T-helper 2 cell treated with Interferon-gamma antibody and Interleukin-4, amounts not matched to agents 5 μg/mL and 100 μg/mL, for 36 hours (primary cell): ENCODE measurements around the gene FRRS1L.

Experiments
- DNase-seq: peaks from one replicate; pipeline ENCODE4 v3.0.0; 2021; ENCODE audit warnings: low spot score
- H3K27ac Mint-ChIP-seq: one replicate; pipeline ENCODE4 v1.8.0; 2021; ENCODE audit warnings: mild to moderate bottlenecking, mixed read lengths
- H3K27me3 Mint-ChIP-seq: one replicate; pipeline ENCODE4 v1.8.0; 2021; ENCODE audit warnings: low read depth, mixed read lengths
- H3K36me3 Mint-ChIP-seq: one replicate; pipeline ENCODE4 v1.8.0; 2021; ENCODE audit warnings: low read depth, mixed read lengths
- H3K4me1 Mint-ChIP-seq: one replicate; pipeline ENCODE4 v1.8.0; 2021; ENCODE audit warnings: low read depth, mixed read lengths
- H3K4me3 Mint-ChIP-seq: one replicate; pipeline ENCODE4 v1.8.0; 2022; ENCODE audit warnings: mild to moderate bottlenecking, moderate library complexity, mixed read lengths
- H3K9me3 Mint-ChIP-seq: one replicate; pipeline ENCODE4 v1.8.0; 2021; ENCODE audit warnings: mixed read lengths

The FRRS1L gene

DNA sequence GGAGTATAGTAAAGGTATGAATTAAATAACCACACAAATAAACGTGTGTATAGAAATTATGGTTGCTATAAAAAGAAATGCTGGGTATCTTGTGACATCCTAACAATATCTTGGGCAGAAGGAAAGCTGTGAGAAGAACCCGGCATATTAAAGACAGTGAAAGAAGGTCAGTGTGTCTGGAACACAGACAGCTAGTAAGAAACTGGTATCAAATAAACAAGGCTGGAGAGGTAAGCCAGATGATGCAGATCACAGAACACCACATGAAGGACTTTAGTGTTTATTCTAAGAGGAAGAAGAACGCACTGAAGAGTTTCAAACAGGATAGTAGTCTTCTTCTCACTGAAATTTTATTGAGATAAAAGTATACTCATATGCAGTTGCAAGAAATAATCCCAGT, 71.7 kb downstream of the FRRS1L start:
- Mint-ChIP-seq H3K27me3 (no peaks in the 10 kb centered on the region), H3K27ac (no peak overlapping the region), H3K9me3 (no peaks in the 10 kb centered on the region), H3K4me3 (no peak overlapping the region), H3K36me3 (peaks cover 71% of the 10 kb centered on the region), H3K4me1 (peaks cover 53% of the 10 kb centered on the region)
- no peak for DNase-seq

DNA sequence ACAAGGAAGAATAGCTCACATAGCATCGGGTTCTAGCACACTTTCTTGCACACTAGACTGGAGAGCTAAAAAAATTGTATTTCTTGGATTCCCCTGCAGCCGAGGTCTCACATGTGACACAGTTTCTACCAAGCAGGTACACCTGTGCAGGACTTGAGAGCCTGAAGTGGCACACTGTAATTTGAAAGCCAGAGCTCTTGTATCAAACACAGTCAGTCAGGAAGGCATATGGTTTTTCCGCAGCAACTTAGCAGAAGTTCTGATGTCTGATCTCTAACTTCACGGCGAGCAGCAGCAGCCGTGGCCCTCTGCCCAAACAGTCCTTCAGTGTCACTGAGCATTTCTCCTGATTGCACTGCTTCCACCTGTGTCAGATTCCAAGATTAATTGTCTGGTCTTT, 72.8 kb downstream of the FRRS1L start:
- no peak overlapping the region for H3K27ac Mint-ChIP-seq
- peaks cover 71% of the 10 kb centered on the region for H3K36me3 Mint-ChIP-seq
- no peak overlapping the region for H3K4me3 Mint-ChIP-seq

DNA sequence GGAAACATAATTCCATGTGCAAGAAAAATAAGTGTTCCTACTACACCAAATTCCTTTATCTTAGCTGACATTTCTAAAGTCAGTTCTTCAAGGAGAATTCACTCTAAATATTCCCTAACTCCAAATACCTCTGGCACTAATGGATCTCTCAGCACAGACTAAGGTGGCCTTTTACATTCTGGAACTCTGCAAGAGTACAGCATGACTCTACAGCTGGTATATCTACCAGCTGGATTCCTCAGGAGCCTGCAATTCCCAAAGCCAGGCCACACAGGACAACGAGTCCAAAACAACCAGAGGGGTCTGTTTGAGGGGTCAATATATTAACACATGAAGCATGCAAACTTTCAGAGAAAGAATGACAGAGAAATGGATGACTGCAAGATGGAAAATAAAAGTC, 74.5 kb downstream of the FRRS1L start:
- Mint-ChIP-seq H3K4me3 (no peak overlapping the region), H3K36me3 (peaks cover 70% of the 10 kb centered on the region), H3K9me3 (no peaks in the 10 kb centered on the region), H3K27me3 (no peaks in the 10 kb centered on the region), H3K27ac (no peak overlapping the region), H3K4me1 (peaks cover 30% of the 10 kb centered on the region)
- DNase-seq, result no peak

More for the DNA sequence above, 72.8 kb downstream of the FRRS1L start:
- no peaks in the 10 kb centered on the region for H3K27me3 Mint-ChIP-seq
- DNase-seq, result no peak
- no peaks in the 10 kb centered on the region for H3K9me3 Mint-ChIP-seq
- peaks cover 46% of the 10 kb centered on the region for H3K4me1 Mint-ChIP-seq

DNA sequence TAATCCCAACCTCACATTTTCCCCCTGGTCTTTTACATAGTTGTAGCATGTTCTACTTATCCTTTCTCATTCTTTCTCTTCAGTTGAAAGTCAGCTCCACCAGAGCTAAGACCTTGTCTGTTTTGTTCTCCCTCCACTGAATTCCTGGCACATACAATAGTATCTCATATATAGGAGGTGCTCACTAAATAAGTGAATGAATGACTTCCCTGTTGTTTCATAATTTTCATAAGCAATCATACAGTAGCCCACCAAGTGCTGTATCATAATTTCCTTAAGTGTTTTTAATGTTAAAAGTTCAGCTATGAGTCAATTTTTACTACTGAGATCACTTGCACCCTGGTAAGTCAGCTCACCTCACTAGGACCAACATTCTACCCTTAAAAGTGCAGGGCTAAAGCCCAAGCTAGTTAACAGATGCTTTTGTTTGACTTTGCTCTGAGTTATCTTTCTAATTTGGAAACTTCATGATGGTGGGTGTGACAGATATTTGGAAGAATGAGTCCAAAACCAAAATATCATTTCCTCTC, 74.9 kb downstream of the FRRS1L start:
- Mint-ChIP-seq H3K4me1 (peaks cover 28% of the 10 kb centered on the region), H3K27ac (no peak overlapping the region), H3K4me3 (no peak overlapping the region), H3K36me3 (peaks cover 70% of the 10 kb centered on the region), H3K9me3 (no peaks in the 10 kb centered on the region), H3K27me3 (no peaks in the 10 kb centered on the region)
- DNase-seq, result no peak

DNA sequence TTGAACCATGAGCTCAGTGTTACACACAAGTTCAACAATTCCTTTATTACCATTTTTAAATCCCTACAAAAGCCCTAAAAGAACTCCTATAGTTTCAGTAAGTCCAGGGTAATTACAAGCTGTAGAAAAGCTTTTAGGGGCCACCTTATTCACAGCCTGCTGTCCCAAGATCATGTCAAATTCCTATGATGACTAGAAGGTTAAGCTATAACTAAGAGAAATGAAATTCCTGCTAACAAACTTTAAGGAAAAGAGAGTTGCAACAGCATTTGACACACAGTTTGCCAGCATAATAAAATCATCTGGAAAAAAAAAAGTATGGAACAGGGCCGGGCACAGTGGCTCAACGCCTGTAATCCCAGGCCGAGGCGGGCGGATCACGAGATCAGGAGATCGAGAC, 78.8 kb downstream of the FRRS1L start:
- DNase-seq, result no peak
- no peak overlapping the region for H3K4me3 Mint-ChIP-seq
- H3K4me1 Mint-ChIP-seq, result peaks cover 7% of the 10 kb centered on the region
- H3K9me3 Mint-ChIP-seq, result no peaks in the 10 kb centered on the region
- no peaks in the 10 kb centered on the region for H3K27me3 Mint-ChIP-seq
- H3K27ac Mint-ChIP-seq, result no peak overlapping the region
- peaks cover 55% of the 10 kb centered on the region for H3K36me3 Mint-ChIP-seq

DNA sequence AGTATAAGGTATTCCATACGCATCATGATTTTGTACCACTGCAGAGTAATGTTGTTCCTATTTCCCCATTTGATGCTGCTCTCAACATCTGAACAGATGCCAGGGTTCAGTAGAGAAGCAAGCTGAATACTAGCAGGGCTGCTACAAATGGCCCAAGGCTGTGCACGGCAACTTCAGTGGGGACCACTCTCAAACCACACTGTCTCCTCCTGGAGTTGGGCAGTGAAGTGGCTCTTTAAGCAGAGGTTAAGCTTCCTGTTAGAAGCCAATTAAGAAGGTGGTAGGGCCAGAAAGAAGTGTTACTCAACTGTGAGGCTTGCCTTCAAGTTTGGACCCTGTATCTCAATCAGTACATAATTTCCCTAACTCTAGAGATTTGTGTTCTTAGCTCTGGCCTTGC, 79.3 kb downstream of the FRRS1L start:
- no peak overlapping the region for H3K27ac Mint-ChIP-seq
- H3K4me3 Mint-ChIP-seq, result no peak overlapping the region
- H3K36me3 Mint-ChIP-seq, result peaks cover 55% of the 10 kb centered on the region
- no peak for DNase-seq
- peaks cover 6% of the 10 kb centered on the region for H3K4me1 Mint-ChIP-seq
- no peaks in the 10 kb centered on the region for H3K27me3 Mint-ChIP-seq
- H3K9me3 Mint-ChIP-seq, result no peaks in the 10 kb centered on the region

DNA sequence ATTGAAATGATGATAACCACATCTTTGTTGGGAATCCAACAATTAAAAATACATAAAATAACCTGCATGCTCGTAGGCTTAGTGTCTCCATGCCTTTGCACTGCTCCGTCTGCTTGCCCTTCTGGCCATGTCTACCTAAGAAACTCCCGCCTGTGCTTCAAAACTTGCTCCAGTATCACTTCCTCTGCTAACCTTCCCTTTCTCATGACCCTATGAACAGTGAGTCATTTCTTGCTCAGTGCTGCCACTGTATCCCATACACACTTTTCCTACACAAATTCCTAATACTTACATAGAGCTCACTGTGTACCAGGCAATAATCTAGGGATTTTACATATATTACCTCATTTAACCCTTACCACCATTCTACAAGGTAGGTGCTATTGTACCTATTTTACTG, 80.8 kb downstream of the FRRS1L start:
- H3K9me3 Mint-ChIP-seq, result no peaks in the 10 kb centered on the region
- H3K4me3 Mint-ChIP-seq, result no peak overlapping the region
- no peak for DNase-seq
- H3K27me3 Mint-ChIP-seq, result no peaks in the 10 kb centered on the region
- H3K4me1 Mint-ChIP-seq, result peaks cover 12% of the 10 kb centered on the region
- no peak overlapping the region for H3K27ac Mint-ChIP-seq
- peaks cover 47% of the 10 kb centered on the region for H3K36me3 Mint-ChIP-seq

DNA sequence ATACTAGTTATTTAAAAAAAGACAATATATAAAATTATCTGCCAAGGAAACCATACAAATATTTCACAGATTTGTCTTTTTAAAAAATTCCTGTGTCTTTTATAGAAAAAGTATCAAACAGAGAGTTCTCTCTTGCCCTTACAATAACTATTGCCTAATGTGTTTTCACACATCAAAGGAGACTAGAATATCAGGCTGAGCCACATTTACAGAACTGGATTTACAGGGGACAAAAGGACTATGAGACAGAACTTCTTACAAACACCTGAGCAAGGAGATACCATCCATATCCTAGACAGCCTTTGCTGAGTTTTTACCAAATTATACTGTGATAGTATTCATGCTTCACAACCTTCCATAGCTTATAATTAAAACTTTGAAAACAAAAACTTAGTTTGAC, 81.5 kb downstream of the FRRS1L start:
- no peaks in the 10 kb centered on the region for H3K9me3 Mint-ChIP-seq
- DNase-seq, result no peak
- no peak overlapping the region for H3K27ac Mint-ChIP-seq
- no peaks in the 10 kb centered on the region for H3K27me3 Mint-ChIP-seq
- no peak overlapping the region for H3K4me3 Mint-ChIP-seq
- H3K4me1 Mint-ChIP-seq, result peaks cover 12% of the 10 kb centered on the region
- H3K36me3 Mint-ChIP-seq, result peaks cover 46% of the 10 kb centered on the region

DNA sequence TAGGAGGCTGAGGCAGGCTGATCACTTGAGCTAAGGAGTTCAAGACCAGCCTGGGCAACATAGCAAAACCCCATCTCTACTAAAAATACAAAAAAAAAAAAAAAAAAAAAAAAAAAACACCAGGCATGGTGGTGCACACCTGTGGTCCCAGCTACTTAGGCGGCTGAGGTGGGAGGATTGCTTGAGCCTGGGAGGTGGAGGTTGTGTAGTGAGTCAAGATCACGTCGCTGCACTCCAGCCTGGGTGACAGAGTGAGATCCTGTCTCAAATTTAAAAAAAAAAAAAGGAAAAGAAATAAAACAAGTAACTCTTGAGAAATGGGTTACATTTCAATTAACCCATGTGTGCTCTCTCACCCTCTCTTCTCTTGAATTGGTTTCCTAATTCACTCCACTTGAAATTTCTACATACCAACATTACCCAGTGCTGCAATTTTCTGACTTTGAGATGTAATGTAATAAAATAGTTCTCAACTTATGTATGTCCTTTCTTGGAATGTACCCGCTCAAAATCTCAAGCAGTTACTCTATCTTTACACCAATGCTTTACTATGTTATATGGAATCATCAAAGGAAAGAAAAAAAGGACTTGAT, 83.1 kb downstream of the FRRS1L start:
- Mint-ChIP-seq H3K27me3 (no peaks in the 10 kb centered on the region), H3K9me3 (no peaks in the 10 kb centered on the region), H3K4me1 (peaks cover 12% of the 10 kb centered on the region), H3K36me3 (peaks cover 51% of the 10 kb centered on the region), H3K4me3 (no peak overlapping the region), H3K27ac (no peak overlapping the region)
- no peak for DNase-seq

DNA sequence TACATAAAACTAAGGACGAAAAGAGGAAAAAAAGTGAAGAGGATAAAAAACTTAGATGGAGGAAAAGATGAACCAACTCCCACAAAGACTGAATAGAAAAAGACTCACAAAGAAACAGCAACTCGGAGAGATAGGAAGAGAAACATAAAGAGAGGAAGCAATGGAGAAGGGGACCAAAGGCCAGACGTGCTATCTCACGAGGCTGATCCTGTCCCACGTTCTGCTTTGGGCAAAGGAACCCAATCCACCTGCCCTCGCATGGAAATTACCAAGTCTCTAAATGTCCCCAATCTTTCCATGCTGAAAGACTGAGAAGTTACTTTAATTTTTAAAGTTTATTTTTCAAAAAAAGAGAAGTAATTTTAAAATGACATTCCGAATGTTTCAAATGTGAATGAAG, 83.9 kb downstream of the FRRS1L start:
- H3K4me3 Mint-ChIP-seq, result no peak overlapping the region
- DNase-seq, result no peak
- H3K36me3 Mint-ChIP-seq, result peaks cover 51% of the 10 kb centered on the region
- no peaks in the 10 kb centered on the region for H3K9me3 Mint-ChIP-seq
- H3K27me3 Mint-ChIP-seq, result no peaks in the 10 kb centered on the region
- no peak overlapping the region for H3K27ac Mint-ChIP-seq
- peaks cover 12% of the 10 kb centered on the region for H3K4me1 Mint-ChIP-seq

DNA sequence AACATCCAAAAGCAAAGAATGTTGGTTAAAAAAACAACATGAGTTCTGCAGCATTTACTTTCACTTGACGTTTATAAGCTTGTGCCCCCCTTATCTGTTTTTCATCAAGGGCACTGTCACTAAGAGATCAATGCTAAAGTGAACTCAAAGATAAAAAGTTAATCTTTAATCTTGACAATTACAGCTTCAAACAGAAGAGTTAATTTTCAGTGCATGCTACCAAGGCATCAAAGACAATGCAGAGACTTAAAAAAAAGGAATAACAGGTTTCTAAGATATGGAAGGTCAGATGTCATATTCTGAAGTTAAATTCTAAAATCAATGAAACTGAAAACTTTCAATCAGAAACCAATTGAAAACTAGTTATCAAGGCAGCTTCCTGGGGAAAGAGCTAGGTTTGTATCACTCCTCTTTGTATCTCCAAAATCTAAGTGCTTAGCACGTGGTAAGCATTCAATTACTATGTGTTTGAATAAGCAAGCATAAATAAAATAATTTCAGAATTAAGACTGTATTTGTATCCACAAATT, 84.9 kb downstream of the FRRS1L start:
- Mint-ChIP-seq H3K27ac (no peak overlapping the region), H3K4me1 (peaks cover 12% of the 10 kb centered on the region), H3K36me3 (peaks cover 50% of the 10 kb centered on the region), H3K4me3 (no peak overlapping the region), H3K27me3 (no peaks in the 10 kb centered on the region), H3K9me3 (no peaks in the 10 kb centered on the region)
- no peak for DNase-seq
